Astrocyte (in vitro differentiated cells and primary cell): Measurements from ENCODE around the gene GFRA1. TPM values are rescaled to one million over a fixed set of nuclear protein-coding genes. Genes with fewer than 3 reads are reported as not detected.

ENCODE experiments used
- DNase-seq: peaks from one replicate; pipeline ENCODE4 v3.0.0-alpha.2; 2010; ENCODE audit warnings: low read depth
- FAIRE-seq: peaks from 2 replicates; lab custom pipeline; 2011; peaks lifted over from hg19 to GRCh38; lab: Jason Lieb, UNC
- H2AFZ ChIP-seq: 2 replicates; pipeline ENCODE4 v1.6.0; 2012; ENCODE audit warnings: low read depth, low read length, inconsistent platforms
- H3K27ac ChIP-seq: 2 replicates; pipeline ENCODE4 v1.5.1; 2011; ENCODE audit warnings: low read depth, low read length, inconsistent platforms
- H3K27me3 ChIP-seq: 2 replicates; pipeline ENCODE4 v1.6.0; 2011; ENCODE audit warnings: low read length, inconsistent platforms; ENCODE audit not compliant: insufficient read depth
- H3K36me3 ChIP-seq: 2 replicates; pipeline ENCODE4 v1.5.1; 2011; ENCODE audit warnings: low read length, inconsistent platforms; ENCODE audit not compliant: insufficient read depth
- H3K4me1 ChIP-seq: 2 replicates; pipeline ENCODE4 v1.5.1; 2011; ENCODE audit warnings: low read length, inconsistent platforms; ENCODE audit not compliant: insufficient read depth
- H3K4me2 ChIP-seq: 2 replicates; pipeline ENCODE4 v1.6.0; 2012; ENCODE audit warnings: low read length, inconsistent platforms
- H3K4me3 ChIP-seq: 2 replicates; pipeline ENCODE4 v1.5.1; 2011; ENCODE audit warnings: low read depth, mild to moderate bottlenecking, low read length, inconsistent platforms; ENCODE audit not compliant: insufficient read depth
- H3K79me2 ChIP-seq: 2 replicates; pipeline ENCODE4 v1.6.0; 2012; ENCODE audit warnings: mild to moderate bottlenecking, low read length, inconsistent platforms; ENCODE audit not compliant: insufficient read depth
- H3K9ac ChIP-seq: 2 replicates; pipeline ENCODE4 v1.6.0; 2012; ENCODE audit warnings: mild to moderate bottlenecking, low read length, inconsistent platforms
- H3K9me3 ChIP-seq: 2 replicates; pipeline ENCODE4 v1.5.1; 2012; ENCODE audit warnings: low read depth, mild to moderate bottlenecking, low read length, inconsistent platforms; ENCODE audit not compliant: insufficient read depth
- H4K20me1 ChIP-seq: 2 replicates; pipeline ENCODE4 v1.6.0; 2012; ENCODE audit warnings: low read length, inconsistent platforms; ENCODE audit not compliant: insufficient read depth
- H3K27ac Mint-ChIP-seq: one replicate; pipeline ENCODE4 v1.8.0; 2021; ENCODE audit warnings: mild to moderate bottlenecking, mixed read lengths; ENCODE audit not compliant: unreplicated experiment
- H3K27me3 Mint-ChIP-seq: one replicate; pipeline ENCODE4 v1.8.0; 2021; ENCODE audit warnings: low read depth, mixed read lengths; ENCODE audit not compliant: unreplicated experiment
- H3K36me3 Mint-ChIP-seq: one replicate; pipeline ENCODE4 v1.8.0; 2021; ENCODE audit warnings: low read depth, mixed read lengths; ENCODE audit not compliant: unreplicated experiment
- H3K4me1 Mint-ChIP-seq: one replicate; pipeline ENCODE4 v1.8.0; 2021; ENCODE audit warnings: low read depth, mixed read lengths; ENCODE audit not compliant: unreplicated experiment
- H3K4me3 Mint-ChIP-seq: one replicate; pipeline ENCODE4 v1.8.0; 2021; ENCODE audit warnings: mild to moderate bottlenecking, moderate library complexity, mixed read lengths; ENCODE audit not compliant: unreplicated experiment
- H3K9me3 Mint-ChIP-seq: one replicate; pipeline ENCODE4 v1.8.0; 2021; ENCODE audit warnings: mild to moderate bottlenecking, mixed read lengths; ENCODE audit not compliant: unreplicated experiment
- EZH2 ChIP-seq: IDR thresholded peaks from 2 replicates; pipeline ENCODE4 v1.6.1; 2012; ENCODE audit warnings: mild to moderate bottlenecking, low read length, inconsistent platforms; ENCODE audit not compliant: insufficient read depth
- total RNA-seq: library from RNA; stranded (reverse); gene quantifications from 2 replicates; pipeline ENCODE4 v1.2.1, GENCODE V29; 2021
- TF ChIP-seq, protein P1 (sequence below): IDR thresholded peaks from 2 replicates; pipeline ENCODE4 v1.5.1; 2011; ENCODE audit warnings: low read depth, mild to moderate bottlenecking, inconsistent platforms, low read length, moderate library complexity; ENCODE audit not compliant: insufficient read depth

The GFRA1 gene
- total RNA-seq, 1 donor from 2014 or later, result 24.2 TPM

DNA sequence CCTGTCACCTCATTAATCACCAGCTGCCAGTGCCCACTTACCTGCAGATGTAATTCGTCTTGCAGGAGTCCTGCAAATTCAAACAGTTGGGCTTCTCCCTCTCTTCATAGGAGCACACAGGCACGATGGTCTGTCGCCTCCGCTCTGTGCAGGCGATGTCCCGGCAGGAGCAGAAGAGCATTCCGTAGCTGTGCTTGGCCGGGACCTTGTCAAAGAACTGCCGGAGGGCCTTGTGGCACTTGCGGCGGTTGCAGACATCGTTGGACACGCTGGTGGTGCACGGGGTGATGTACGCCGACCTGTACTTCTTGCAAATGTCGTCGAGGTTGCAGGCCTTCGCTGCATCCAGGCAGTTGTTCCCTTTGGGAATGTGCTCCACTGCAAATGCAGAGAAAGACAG is 147.8 kb downstream of the GFRA1 start:
- Histone ChIP-seq H3K9ac (no peak overlapping the region), H4K20me1 (no peaks in the 10 kb centered on the region), H3K9me3 (no peaks in the 10 kb centered on the region), H3K4me2 (no peak overlapping the region), H3K4me3 (no peak overlapping the region), H3K79me2 (no peaks in the 10 kb centered on the region), H3K36me3 (no peaks in the 10 kb centered on the region), H3K27me3 (no peaks in the 10 kb centered on the region), H3K4me1 (no peaks in the 10 kb centered on the region), H2AFZ (no peak overlapping the region), H3K27ac (no peak overlapping the region)
- H3K4me3 Mint-ChIP-seq, result no peak overlapping the region
- FAIRE-seq, result no peak
- DNase-seq, result no peak
- H3K27ac Mint-ChIP-seq, result no peak overlapping the region
- peaks cover 18% of the 10 kb centered on the region for H3K27me3 Mint-ChIP-seq
- H3K36me3 Mint-ChIP-seq, result no peaks in the 10 kb centered on the region
- H3K4me1 Mint-ChIP-seq, result no peaks in the 10 kb centered on the region
- H3K9me3 Mint-ChIP-seq, result no peaks in the 10 kb centered on the region
- no peak for TF ChIP-seq EZH2
- TF ChIP-seq, protein P1, sequence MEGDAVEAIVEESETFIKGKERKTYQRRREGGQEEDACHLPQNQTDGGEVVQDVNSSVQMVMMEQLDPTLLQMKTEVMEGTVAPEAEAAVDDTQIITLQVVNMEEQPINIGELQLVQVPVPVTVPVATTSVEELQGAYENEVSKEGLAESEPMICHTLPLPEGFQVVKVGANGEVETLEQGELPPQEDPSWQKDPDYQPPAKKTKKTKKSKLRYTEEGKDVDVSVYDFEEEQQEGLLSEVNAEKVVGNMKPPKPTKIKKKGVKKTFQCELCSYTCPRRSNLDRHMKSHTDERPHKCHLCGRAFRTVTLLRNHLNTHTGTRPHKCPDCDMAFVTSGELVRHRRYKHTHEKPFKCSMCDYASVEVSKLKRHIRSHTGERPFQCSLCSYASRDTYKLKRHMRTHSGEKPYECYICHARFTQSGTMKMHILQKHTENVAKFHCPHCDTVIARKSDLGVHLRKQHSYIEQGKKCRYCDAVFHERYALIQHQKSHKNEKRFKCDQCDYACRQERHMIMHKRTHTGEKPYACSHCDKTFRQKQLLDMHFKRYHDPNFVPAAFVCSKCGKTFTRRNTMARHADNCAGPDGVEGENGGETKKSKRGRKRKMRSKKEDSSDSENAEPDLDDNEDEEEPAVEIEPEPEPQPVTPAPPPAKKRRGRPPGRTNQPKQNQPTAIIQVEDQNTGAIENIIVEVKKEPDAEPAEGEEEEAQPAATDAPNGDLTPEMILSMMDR, result no peak

DNA sequence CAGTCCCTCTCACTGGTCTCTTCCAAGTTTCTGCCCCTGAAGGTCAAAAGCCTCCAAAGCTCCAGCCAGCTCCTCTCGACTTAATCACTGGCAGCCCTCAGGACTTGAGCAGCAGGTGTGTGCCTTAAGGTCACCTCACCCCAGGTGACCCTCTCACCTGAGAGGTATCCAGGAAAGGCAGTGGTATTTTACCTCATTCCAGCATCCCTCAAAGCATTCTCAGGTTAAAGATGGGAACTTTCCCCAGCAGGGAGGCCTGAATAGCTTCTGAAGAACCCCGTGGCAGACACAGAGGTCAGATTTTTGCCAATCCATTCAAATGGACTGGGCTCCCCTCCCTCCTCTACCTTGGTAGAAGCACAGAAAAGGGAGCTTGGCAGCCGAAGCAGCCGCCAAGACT is 148.2 kb downstream of the GFRA1 start:
- no peaks in the 10 kb centered on the region for H4K20me1 ChIP-seq
- H3K27ac ChIP-seq, result no peak overlapping the region
- Mint-ChIP-seq H3K4me1 (no peaks in the 10 kb centered on the region), H3K4me3 (no peak overlapping the region), H3K36me3 (no peaks in the 10 kb centered on the region), H3K27ac (no peak overlapping the region), H3K27me3 (peaks cover 18% of the 10 kb centered on the region), H3K9me3 (no peaks in the 10 kb centered on the region)
- DNase-seq (no peak), FAIRE-seq (no peak)
- no peaks in the 10 kb centered on the region for H3K4me1 ChIP-seq
- no peaks in the 10 kb centered on the region for H3K9me3 ChIP-seq
- no peak overlapping the region for H3K4me3 ChIP-seq
- H3K79me2 ChIP-seq, result no peaks in the 10 kb centered on the region
- H3K27me3 ChIP-seq, result no peaks in the 10 kb centered on the region
- no peak overlapping the region for H3K9ac ChIP-seq
- H2AFZ ChIP-seq, result no peak overlapping the region
- H3K36me3 ChIP-seq, result no peaks in the 10 kb centered on the region
- TF ChIP-seq EZH2, result no peak
- TF ChIP-seq, protein P1, result no peak
- no peak overlapping the region for H3K4me2 ChIP-seq

DNA sequence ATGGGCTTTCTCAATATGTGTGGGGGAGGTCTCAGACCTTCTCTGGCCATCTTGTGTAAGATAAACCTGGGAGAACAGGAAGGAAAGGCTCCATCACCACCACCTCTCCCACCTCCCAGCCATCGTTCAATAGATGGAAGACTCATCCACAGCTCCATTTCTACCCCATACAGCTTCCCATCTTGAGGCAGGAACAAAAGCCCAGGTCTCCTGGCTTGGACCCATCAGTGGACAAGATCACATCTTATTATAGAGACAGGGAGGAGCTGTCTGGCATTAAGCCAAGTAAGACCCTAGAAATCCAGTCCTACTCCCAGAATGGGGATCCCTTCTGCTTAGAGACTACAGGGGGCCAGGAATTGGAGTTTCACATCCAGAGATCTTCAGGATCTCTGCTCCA is 150.3 kb downstream of the GFRA1 start:
- Histone ChIP-seq H4K20me1 (no peaks in the 10 kb centered on the region), H3K9ac (no peak overlapping the region), H3K9me3 (no peaks in the 10 kb centered on the region), H3K36me3 (no peaks in the 10 kb centered on the region), H3K27ac (no peak overlapping the region), H3K4me2 (no peak overlapping the region), H3K4me3 (no peak overlapping the region), H3K79me2 (no peaks in the 10 kb centered on the region), H2AFZ (no peak overlapping the region), H3K27me3 (no peaks in the 10 kb centered on the region), H3K4me1 (no peaks in the 10 kb centered on the region)
- H3K36me3 Mint-ChIP-seq, result no peaks in the 10 kb centered on the region
- no peak overlapping the region for H3K27ac Mint-ChIP-seq
- FAIRE-seq (no peak), DNase-seq (no peak)
- peaks cover 18% of the 10 kb centered on the region for H3K27me3 Mint-ChIP-seq
- no peak for TF ChIP-seq EZH2
- peaks cover 2% of the 10 kb centered on the region for H3K9me3 Mint-ChIP-seq
- no peak overlapping the region for H3K4me3 Mint-ChIP-seq
- H3K4me1 Mint-ChIP-seq, result no peaks in the 10 kb centered on the region
